ENCODE measurements around the gene DIS3L2.

Gene DIS3L2

GRCh38 chr2:232290668-232291067 lies 329.2 kb downstream of the DIS3L2 start:
- H3K4me3 ChIP-seq (ENCODE audit: low read depth, low read length), result no peak overlapping the region
- in situ Hi-C loops (cut with HindIII; ENCODE audit: low sequenced_read_pairs), result no loop called here
- no peak for DNase-seq (ENCODE audit: low read depth, low spot score)
- TF ChIP-seq, protein P1, sequence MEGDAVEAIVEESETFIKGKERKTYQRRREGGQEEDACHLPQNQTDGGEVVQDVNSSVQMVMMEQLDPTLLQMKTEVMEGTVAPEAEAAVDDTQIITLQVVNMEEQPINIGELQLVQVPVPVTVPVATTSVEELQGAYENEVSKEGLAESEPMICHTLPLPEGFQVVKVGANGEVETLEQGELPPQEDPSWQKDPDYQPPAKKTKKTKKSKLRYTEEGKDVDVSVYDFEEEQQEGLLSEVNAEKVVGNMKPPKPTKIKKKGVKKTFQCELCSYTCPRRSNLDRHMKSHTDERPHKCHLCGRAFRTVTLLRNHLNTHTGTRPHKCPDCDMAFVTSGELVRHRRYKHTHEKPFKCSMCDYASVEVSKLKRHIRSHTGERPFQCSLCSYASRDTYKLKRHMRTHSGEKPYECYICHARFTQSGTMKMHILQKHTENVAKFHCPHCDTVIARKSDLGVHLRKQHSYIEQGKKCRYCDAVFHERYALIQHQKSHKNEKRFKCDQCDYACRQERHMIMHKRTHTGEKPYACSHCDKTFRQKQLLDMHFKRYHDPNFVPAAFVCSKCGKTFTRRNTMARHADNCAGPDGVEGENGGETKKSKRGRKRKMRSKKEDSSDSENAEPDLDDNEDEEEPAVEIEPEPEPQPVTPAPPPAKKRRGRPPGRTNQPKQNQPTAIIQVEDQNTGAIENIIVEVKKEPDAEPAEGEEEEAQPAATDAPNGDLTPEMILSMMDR (IDR thresholded peaks at IDR 0.05; ENCODE audit: low read depth, low read length), result no peak

DNA sequence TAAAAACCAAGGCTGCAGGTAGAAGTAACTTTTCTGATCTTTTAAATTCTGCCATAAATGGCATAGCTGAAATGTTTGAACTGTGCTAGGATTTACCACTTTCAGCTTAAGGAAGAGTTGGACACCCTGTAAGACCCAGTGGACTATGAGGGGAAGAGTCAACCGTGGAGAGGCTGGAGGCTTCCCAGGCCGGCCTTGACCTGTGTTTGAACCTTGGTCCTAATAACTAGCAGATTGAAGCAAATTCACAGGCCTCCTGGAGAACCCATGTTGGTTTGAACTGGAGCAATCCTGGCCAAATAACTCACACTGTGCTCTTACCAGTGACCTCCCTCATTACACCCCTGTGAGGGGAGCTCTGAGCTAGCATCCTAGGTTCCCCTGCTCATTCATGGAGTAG lies 329.8 kb downstream of the DIS3L2 start:
- no peak for DNase-seq (ENCODE audit: low read depth, low spot score)
- in situ Hi-C loops (cut with HindIII; ENCODE audit: low sequenced_read_pairs), result no loop called here

DNA sequence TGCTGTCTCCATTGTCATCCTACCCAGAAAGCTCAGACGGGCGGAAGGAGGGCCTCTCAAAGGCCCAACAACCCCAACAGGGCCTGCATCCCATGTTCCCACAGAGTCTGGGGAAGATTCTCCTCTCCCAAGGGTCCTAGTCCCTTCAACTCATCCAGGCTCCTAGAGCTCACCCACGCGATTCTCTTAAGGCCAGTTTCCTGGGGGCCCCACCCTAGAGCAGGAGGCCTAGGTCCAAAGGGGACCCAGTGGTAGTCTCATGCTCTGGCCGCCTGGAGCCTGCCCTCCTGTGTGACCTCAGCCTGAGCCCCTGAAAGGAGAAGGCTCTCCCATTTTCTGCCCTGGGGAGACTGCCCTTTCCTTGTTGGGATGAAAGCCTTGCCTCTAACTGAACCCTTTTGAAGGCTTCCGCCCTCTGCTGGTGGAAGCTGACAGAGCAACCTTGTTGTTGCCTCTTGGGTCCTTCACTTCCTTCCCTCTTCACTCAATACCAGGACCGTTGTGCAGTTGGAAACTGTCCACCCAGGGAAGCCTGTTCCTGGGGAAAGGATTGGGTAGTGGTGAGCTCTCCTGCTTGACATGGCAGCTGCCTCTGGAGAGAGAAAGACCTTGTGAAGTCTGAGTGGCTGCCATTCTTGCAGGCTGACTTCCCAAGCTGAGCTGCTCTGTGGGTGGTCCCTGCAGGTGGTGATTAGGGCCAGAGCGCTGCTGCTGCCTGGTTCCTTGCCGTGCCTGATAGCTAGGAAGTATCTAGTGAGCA lies 331.1 kb downstream of the DIS3L2 start:
- H3K4me3 ChIP-seq (ENCODE audit: low read depth, low read length), result no peak overlapping the region
- TF ChIP-seq, protein P1 (IDR thresholded peaks at IDR 0.05; ENCODE audit: low read depth, low read length), result peak; percentile 74
- peak; percentile 41 for DNase-seq (ENCODE audit: low read depth, low spot score)
- in situ Hi-C loops (cut with HindIII; ENCODE audit: low sequenced_read_pairs), result no loop called here

More for the DNA sequence above, 329.8 kb downstream of the DIS3L2 start:
- H3K4me3 ChIP-seq (ENCODE audit: low read depth, low read length), result no peak overlapping the region
- TF ChIP-seq, protein P1 (IDR thresholded peaks at IDR 0.05; ENCODE audit: low read depth, low read length), result no peak

DNA sequence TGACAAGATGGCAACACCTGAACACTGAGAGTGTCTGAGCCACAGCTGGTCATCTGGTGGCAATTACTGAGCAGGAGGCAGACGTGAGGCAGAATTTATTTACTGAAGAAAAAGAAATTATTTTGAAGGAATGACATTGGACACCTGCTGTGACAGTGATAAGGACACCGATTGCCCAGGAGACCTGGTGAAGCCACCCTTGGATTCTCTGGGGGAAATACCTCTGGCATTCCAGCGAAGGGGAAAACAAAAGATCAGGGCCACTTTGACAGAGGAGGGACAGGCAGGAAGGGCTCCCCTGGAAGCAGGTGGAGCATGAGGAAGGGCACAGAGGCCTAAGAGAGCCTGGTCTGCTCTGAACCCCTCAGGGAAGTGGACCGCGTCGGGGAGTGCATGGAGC lies 331.7 kb downstream of the DIS3L2 start:
- TF ChIP-seq, protein P1 (IDR thresholded peaks at IDR 0.05; ENCODE audit: low read depth, low read length), result no peak
- H3K4me3 ChIP-seq (ENCODE audit: low read depth, low read length), result no peak overlapping the region
- in situ Hi-C loops (cut with HindIII; ENCODE audit: low sequenced_read_pairs), result no loop called here
- DNase-seq (ENCODE audit: low read depth, low spot score), result no peak

- in situ Hi-C loops (cut with HindIII; ENCODE audit: low sequenced_read_pairs), result no loop called here
- TF ChIP-seq, protein P1 (IDR thresholded peaks at IDR 0.05; ENCODE audit: low read depth, low read length), result no peak
- DNase-seq (ENCODE audit: low read depth, low spot score), result no peak
- H3K4me3 ChIP-seq (ENCODE audit: low read depth, low read length), result no peak overlapping the region
These were observed 334.5 kb downstream of the DIS3L2 start for GRCh38 chr2:232295971-232296370.

DNA sequence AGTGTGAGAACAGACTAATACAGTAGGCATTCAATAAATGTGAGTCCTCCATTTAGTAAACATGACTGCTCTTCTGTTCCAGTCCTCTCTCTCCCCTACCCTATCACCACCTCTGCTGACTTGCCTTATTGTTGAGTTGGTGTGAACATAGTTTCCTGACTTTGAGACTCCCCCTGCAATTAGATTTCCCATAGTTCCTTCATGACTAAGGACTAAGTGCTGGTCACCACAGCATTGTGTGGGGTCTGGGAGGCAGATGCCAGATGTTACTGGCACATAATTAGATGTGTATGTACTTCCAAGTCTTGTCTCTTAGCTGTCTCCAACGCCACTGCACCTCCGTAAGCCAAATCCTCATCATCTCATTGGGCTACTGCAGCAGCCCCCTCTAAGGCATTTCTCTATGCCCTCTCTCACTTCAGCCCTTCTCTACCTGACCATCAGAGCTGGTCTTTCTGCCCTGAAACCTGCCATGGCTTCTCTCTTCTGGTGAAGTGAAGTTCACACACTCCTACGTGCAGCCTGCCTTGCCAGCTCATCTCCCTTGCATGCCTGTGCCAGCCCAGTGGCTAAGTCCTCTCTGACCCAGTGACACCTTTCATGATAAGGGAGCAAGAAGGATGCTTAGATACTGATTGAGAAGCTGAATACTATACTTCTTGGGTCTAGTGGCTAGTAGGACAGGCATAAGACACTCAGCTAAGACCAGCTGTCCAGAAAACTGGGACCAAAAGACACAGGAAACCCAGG lies 335.4 kb downstream of the DIS3L2 start:
- no peak for DNase-seq (ENCODE audit: low read depth, low spot score)
- no peak overlapping the region for H3K4me3 ChIP-seq (ENCODE audit: low read depth, low read length)
- TF ChIP-seq, protein P1 (IDR thresholded peaks at IDR 0.05; ENCODE audit: low read depth, low read length), result no peak
- in situ Hi-C loops (cut with HindIII; ENCODE audit: low sequenced_read_pairs), result no loop called here
